GM12878 (cell line): ENCODE results near the gene ITIH1. TPM values are rescaled to one million over a fixed set of nuclear protein-coding genes. Genes with fewer than 3 reads are reported as not detected.

Source experiments
- ATAC-seq: fragments of 200-7000 bp; cut with Tn5 transposase; 3 replicates; pipeline ENCODE4 v1.9.1; 2020; ENCODE audit warnings: mild to moderate bottlenecking, moderate library complexity
- BruUV-seq: library from RNA; stranded (reverse); fragments of 400-500 nt; replicated peaks from 2 replicates; lab custom pipeline; 2021; lab: Mats Ljungman, UMichigan
- CTCF ChIA-PET: fragments of 300-600 bp; sonication (Branson Sonifier 250); formaldehyde crosslinking; extraction: SDS; loops from one replicate; lab custom pipeline; 2021; ENCODE audit warnings: inconsistent platforms; lab: Yijun Ruan, JAX
- POLR2A ChIA-PET: fragments of 350-600 bp; formaldehyde crosslinking; extraction: SDS; loops from one replicate; lab custom pipeline; 2021; ENCODE audit warnings: inconsistent platforms; lab: Charles Lee
- RAD21 ChIA-PET: fragments of 300-600 bp; sonication (Branson Sonifier 250); formaldehyde crosslinking; loops from one replicate; lab custom pipeline; 2023; ENCODE audit warnings: antibody characterized with exemption; ENCODE audit not compliant: unreplicated experiment; lab: Charles Lee
- SMC1A ChIA-PET: fragments of 300-600 bp; sonication (Branson Sonifier 250); formaldehyde crosslinking; loops from one replicate; lab custom pipeline; 2023; ENCODE audit not compliant: unreplicated experiment, uncharacterized antibody; lab: Charles Lee
- DNase-seq: peaks from one replicate; pipeline ENCODE4 v3.0.0-alpha.2; 2011; ENCODE audit warnings: low read depth, low spot score
- FAIRE-seq: peaks from 3 replicates; lab custom pipeline; 2011; peaks lifted over from hg19 to GRCh38; lab: Jason Lieb, UNC
- H2AFZ ChIP-seq: 2 replicates; pipeline ENCODE4 v1.6.0; 2011; ENCODE audit warnings: low read depth, low read length, control low read depth; ENCODE audit not compliant: control insufficient read depth
- H3K27ac ChIP-seq: 2 replicates; pipeline ENCODE4 v1.5.1; 2011; ENCODE audit warnings: control low read depth; ENCODE audit not compliant: control insufficient read depth, insufficient read depth
- H3K27me3 ChIP-seq, 2 experiments: replicated peaks in 1 of 2; 2 replicates each; pipeline versions ENCODE4 v1.6.0 to v1.6.1; 2011; ENCODE audit warnings: low read length in 1 of 2; ENCODE audit not compliant: control insufficient read depth in 2 of 2, insufficient read depth in 2 of 2
- H3K36me3 ChIP-seq, 2 experiments: 2 replicates each; pipeline ENCODE4 v1.5.1; 2011; ENCODE audit warnings: low read length in 1 of 2; ENCODE audit not compliant: control insufficient read depth in 2 of 2, insufficient read depth in 2 of 2
- H3K4me1 ChIP-seq: 2 replicates; pipeline ENCODE4 v1.6.1; 2011; ENCODE audit warnings: mild to moderate bottlenecking, low read length, moderate library complexity, mixed read lengths; ENCODE audit not compliant: control insufficient read depth, insufficient read depth
- H3K4me2 ChIP-seq: 2 replicates; pipeline ENCODE4 v1.6.0; 2011; ENCODE audit warnings: control low read depth; ENCODE audit not compliant: control insufficient read depth, insufficient read depth
- H3K4me3 ChIP-seq: fragments of 200-600 bp; sonication (generic); 2 replicates; pipeline ENCODE4 v1.5.1; 2016
- H3K79me2 ChIP-seq: 2 replicates; pipeline ENCODE4 v1.6.0; 2011; ENCODE audit warnings: low read length; ENCODE audit not compliant: control insufficient read depth, insufficient read depth
- H3K9ac ChIP-seq: 2 replicates; pipeline ENCODE4 v1.8.0; 2011; ENCODE audit warnings: low read length, control low read depth, mixed read lengths; ENCODE audit not compliant: control insufficient read depth, insufficient read depth
- H3K9me3 ChIP-seq: replicated peaks from 3 replicates; pipeline ENCODE4 v1.5.1; 2011; ENCODE audit warnings: mild to moderate bottlenecking, low read length; ENCODE audit not compliant: control insufficient read depth, insufficient read depth
- H4K20me1 ChIP-seq: 2 replicates; pipeline ENCODE4 v1.6.0; 2011; ENCODE audit not compliant: control insufficient read depth, insufficient read depth
- EZH2 ChIP-seq: IDR thresholded peaks from 2 replicates; pipeline ENCODE4 v1.6.1; 2012; ENCODE audit warnings: low read depth, mild to moderate bottlenecking, control low read depth, inconsistent platforms, low read length, borderline replicate concordance; ENCODE audit not compliant: control insufficient read depth
- MYB ChIP-seq: fragments of 150-350 bp; IDR thresholded peaks from 2 replicates; pipeline ENCODE4 v1.6.1; 2014; ENCODE audit warnings: mild to moderate bottlenecking, low read depth, low read length, borderline replicate concordance
- MYC ChIP-seq: IDR thresholded peaks from 2 replicates; pipeline ENCODE4 v1.6.1; 2011; ENCODE audit warnings: mild to moderate bottlenecking, low read length, moderate library complexity, inconsistent platforms; ENCODE audit not compliant: insufficient read depth, insufficient replicate concordance, insufficient read length, severe bottlenecking
- NFYB ChIP-seq: IDR thresholded peaks from 2 replicates; pipeline ENCODE4 v1.6.1; 2011; ENCODE audit warnings: low read depth, mild to moderate bottlenecking, low read length, improper control_type of control experiment, moderate library complexity; ENCODE audit not compliant: insufficient read depth
- POLR2AphosphoS5 ChIP-seq: IDR thresholded peaks from 2 replicates; pipeline ENCODE4 v1.6.1; 2011; ENCODE audit warnings: mild to moderate bottlenecking, low read length, inconsistent platforms
- RCOR1 ChIP-seq: conservative IDR thresholded peaks from 2 replicates; pipeline ENCODE4 v1.6.1; 2012; ENCODE audit warnings: low read depth, low read length, improper control_type of control experiment
- WGBS: methylation state at CpG from one replicate; pipeline ENCODE4 v1.1.6; 2016; ENCODE audit warnings: low lambda C conversion rate; ENCODE audit not compliant: insufficient replicate concordance, insufficient coverage; ENCODE audit errors: missing lambda C conversion rate; 5-methylcytosine and 5-hydroxymethylcytosine counted together
- in situ Hi-C: fragments of 300-500 bp; cut with MboI; formaldehyde crosslinking; loops from 9 replicates; pipeline ENCODE4 v1.14.3; 2018; ENCODE audit warnings: mixed read lengths
- intact Hi-C: fragments of 100-400 bp; cut with micrococcal nuclease; formaldehyde crosslinking; loops from one replicate; pipeline ENCODE4 v1.14.2; 2022; ENCODE audit not compliant: unreplicated experiment
- polyA plus RNA-seq, 11 experiments: library from polyadenylated mRNA; depleted of rRNA in 4 of 11; unstranded in 6 of 11; stranded (reverse) in 5 of 11; fragments of >200 nt; fragmentation: Nextera tagmentation in 4 of 11; fragmentation: Illumina TruSeq in 1 of 11; extraction: Ambion mirVana in 4 of 11; extraction: Trizol in 1 of 11; gene quantifications; 1 replicate in 1 of 11; 2 replicates in 10 of 11; pipeline versions ENCODE4 v1.2.1 to v1.2.3, GENCODE V29; 2011 to 2016; ENCODE audit warnings: inconsistent platforms in 2 of 11, missing spikeins in 2 of 11, low read depth in 1 of 11
- total RNA-seq, 4 experiments: library from RNA; depleted of rRNA in 3 of 4; stranded (reverse); fragments of >200 nt in 3 of 4; fragmentation: Illumina TruSeq in 1 of 4; extraction: Trizol in 1 of 4; gene quantifications; 2 replicates each; pipeline versions ENCODE4 v1.2.1 to v1.2.3, GENCODE V29; 2013 to 2021
- TF ChIP-seq, protein P1 (sequence below): fragments of 450-650 bp; conservative IDR thresholded peaks from 2 replicates; pipeline ENCODE4 v1.6.1; 2017; ENCODE audit warnings: mild to moderate bottlenecking, moderate library complexity
- TF ChIP-seq, protein P2 (sequence below): IDR thresholded peaks from 2 replicates; pipeline ENCODE4 v1.6.1; 2012; ENCODE audit warnings: low read depth, low read length, improper control_type of control experiment
- TF ChIP-seq, protein P3 (sequence below): fragments of 150-350 bp; IDR thresholded peaks from 2 replicates; pipeline ENCODE4 v1.6.1; 2016; ENCODE audit warnings: low read depth, low read length
- TF ChIP-seq, protein P4 (sequence below): IDR thresholded peaks from 2 replicates; pipeline ENCODE4 v1.6.1; 2012; ENCODE audit warnings: mild to moderate bottlenecking, low read depth, low read length
- TF ChIP-seq, protein P5 (sequence below): IDR thresholded peaks from 2 replicates; pipeline ENCODE4 v1.6.1; 2011; ENCODE audit warnings: low read depth, low read length, improper control_type of control experiment, borderline replicate concordance

ITIH1 gene
- total and polyA plus RNA-seq, 10 of the 15 experiments (the other 5 are each of a cell fraction or from before 2014, with no cell fraction given), result 0.33 to 0.64 (median 0.44) TPM; not detected in 7

DNA sequence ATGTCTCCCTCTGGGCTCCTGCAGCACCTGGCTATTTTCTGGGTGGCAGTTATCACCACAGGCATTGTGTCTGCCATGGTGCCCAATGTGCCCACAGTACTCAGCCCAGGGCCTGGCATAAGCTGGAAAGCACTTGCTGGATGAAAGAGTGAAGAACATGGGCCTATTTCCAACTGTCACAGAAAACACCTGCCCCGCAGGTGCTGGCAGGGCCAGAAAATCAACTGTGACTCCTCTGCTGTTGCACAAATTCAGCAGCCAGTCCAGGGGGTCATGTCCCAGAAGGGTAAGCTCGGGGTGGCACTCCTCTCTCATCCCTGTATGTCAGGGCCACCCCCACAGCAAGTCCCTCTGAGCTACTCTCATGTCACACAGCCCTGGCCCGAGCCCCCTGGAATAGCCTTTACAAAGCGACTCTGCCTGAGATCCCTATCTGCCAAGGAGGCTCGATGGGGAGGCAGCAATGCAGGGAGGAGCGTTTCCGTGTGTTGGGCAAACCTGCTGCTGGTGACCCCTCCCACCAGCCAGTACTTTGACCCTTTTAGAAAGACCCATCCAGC, 34.1 kb downstream of the ITIH1 start:
- intact Hi-C loops, result no loop called here
- no peak for FAIRE-seq
- no peak overlapping the region for H3K4me3 ChIP-seq
- H3K4me1 ChIP-seq, result no peaks in the 10 kb centered on the region
- in situ Hi-C loops, result no loop called here
- ChIA-PET SMC1A (no interaction called here), RAD21 (no interaction called here), CTCF (interaction anchor here (0.6 to 2.4 kb wide), 6 partner anchors 9 to 267 kb away, joined by 3 to 10 read pairs (median 3); no protein-coding TSS in a partner anchor), POLR2A (no interaction called here)
- no peaks in the 10 kb centered on the region for H3K9me3 ChIP-seq
- no peak overlapping the region for H2AFZ ChIP-seq
- BruUV-seq, result no TSS peak
- H3K9ac ChIP-seq, result no peak overlapping the region
- WGBS, result 37% methylated on average over 7 of the region's 7 CpGs
- H3K27me3 ChIP-seq, result no peaks in the 10 kb centered on the region
- no peaks in the 10 kb centered on the region for H3K36me3 ChIP-seq
- no peaks in the 10 kb centered on the region; the same call in 1 of the 2 replicates for H4K20me1 ChIP-seq
- DNase-seq, result no peak
- no peak overlapping the region for H3K27ac ChIP-seq
- H3K4me2 ChIP-seq, result no peak overlapping the region
- no peak for ATAC-seq
- no peaks in the 10 kb centered on the region for H3K79me2 ChIP-seq
- TF ChIP-seq, protein P1, sequence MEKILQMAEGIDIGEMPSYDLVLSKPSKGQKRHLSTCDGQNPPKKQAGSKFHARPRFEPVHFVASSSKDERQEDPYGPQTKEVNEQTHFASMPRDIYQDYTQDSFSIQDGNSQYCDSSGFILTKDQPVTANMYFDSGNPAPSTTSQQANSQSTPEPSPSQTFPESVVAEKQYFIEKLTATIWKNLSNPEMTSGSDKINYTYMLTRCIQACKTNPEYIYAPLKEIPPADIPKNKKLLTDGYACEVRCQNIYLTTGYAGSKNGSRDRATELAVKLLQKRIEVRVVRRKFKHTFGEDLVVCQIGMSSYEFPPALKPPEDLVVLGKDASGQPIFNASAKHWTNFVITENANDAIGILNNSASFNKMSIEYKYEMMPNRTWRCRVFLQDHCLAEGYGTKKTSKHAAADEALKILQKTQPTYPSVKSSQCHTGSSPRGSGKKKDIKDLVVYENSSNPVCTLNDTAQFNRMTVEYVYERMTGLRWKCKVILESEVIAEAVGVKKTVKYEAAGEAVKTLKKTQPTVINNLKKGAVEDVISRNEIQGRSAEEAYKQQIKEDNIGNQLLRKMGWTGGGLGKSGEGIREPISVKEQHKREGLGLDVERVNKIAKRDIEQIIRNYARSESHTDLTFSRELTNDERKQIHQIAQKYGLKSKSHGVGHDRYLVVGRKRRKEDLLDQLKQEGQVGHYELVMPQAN, result no peak
- no peak for TF ChIP-seq EZH2
- no peak for TF ChIP-seq MYC
- TF ChIP-seq, protein P2, sequence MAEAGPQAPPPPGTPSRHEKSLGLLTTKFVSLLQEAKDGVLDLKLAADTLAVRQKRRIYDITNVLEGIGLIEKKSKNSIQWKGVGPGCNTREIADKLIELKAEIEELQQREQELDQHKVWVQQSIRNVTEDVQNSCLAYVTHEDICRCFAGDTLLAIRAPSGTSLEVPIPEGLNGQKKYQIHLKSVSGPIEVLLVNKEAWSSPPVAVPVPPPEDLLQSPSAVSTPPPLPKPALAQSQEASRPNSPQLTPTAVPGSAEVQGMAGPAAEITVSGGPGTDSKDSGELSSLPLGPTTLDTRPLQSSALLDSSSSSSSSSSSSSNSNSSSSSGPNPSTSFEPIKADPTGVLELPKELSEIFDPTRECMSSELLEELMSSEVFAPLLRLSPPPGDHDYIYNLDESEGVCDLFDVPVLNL, result no peak
- TF ChIP-seq NFYB, result no peak
- TF ChIP-seq POLR2AphosphoS5, result no peak
- no peak for TF ChIP-seq MYB
- TF ChIP-seq, protein P3, sequence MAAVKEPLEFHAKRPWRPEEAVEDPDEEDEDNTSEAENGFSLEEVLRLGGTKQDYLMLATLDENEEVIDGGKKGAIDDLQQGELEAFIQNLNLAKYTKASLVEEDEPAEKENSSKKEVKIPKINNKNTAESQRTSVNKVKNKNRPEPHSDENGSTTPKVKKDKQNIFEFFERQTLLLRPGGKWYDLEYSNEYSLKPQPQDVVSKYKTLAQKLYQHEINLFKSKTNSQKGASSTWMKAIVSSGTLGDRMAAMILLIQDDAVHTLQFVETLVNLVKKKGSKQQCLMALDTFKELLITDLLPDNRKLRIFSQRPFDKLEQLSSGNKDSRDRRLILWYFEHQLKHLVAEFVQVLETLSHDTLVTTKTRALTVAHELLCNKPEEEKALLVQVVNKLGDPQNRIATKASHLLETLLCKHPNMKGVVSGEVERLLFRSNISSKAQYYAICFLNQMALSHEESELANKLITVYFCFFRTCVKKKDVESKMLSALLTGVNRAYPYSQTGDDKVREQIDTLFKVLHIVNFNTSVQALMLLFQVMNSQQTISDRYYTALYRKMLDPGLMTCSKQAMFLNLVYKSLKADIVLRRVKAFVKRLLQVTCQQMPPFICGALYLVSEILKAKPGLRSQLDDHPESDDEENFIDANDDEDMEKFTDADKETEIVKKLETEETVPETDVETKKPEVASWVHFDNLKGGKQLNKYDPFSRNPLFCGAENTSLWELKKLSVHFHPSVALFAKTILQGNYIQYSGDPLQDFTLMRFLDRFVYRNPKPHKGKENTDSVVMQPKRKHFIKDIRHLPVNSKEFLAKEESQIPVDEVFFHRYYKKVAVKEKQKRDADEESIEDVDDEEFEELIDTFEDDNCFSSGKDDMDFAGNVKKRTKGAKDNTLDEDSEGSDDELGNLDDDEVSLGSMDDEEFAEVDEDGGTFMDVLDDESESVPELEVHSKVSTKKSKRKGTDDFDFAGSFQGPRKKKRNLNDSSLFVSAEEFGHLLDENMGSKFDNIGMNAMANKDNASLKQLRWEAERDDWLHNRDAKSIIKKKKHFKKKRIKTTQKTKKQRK, result no peak
- TF ChIP-seq, protein P4, sequence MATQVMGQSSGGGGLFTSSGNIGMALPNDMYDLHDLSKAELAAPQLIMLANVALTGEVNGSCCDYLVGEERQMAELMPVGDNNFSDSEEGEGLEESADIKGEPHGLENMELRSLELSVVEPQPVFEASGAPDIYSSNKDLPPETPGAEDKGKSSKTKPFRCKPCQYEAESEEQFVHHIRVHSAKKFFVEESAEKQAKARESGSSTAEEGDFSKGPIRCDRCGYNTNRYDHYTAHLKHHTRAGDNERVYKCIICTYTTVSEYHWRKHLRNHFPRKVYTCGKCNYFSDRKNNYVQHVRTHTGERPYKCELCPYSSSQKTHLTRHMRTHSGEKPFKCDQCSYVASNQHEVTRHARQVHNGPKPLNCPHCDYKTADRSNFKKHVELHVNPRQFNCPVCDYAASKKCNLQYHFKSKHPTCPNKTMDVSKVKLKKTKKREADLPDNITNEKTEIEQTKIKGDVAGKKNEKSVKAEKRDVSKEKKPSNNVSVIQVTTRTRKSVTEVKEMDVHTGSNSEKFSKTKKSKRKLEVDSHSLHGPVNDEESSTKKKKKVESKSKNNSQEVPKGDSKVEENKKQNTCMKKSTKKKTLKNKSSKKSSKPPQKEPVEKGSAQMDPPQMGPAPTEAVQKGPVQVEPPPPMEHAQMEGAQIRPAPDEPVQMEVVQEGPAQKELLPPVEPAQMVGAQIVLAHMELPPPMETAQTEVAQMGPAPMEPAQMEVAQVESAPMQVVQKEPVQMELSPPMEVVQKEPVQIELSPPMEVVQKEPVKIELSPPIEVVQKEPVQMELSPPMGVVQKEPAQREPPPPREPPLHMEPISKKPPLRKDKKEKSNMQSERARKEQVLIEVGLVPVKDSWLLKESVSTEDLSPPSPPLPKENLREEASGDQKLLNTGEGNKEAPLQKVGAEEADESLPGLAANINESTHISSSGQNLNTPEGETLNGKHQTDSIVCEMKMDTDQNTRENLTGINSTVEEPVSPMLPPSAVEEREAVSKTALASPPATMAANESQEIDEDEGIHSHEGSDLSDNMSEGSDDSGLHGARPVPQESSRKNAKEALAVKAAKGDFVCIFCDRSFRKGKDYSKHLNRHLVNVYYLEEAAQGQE, result no peak
- no peak for TF ChIP-seq RCOR1
- TF ChIP-seq, protein P5, sequence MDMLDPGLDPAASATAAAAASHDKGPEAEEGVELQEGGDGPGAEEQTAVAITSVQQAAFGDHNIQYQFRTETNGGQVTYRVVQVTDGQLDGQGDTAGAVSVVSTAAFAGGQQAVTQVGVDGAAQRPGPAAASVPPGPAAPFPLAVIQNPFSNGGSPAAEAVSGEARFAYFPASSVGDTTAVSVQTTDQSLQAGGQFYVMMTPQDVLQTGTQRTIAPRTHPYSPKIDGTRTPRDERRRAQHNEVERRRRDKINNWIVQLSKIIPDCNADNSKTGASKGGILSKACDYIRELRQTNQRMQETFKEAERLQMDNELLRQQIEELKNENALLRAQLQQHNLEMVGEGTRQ, result no peak
